LHCN-M2 (cell line): ENCODE measurements around the gene GNB3. TPM values are rescaled to one million over a fixed set of nuclear protein-coding genes. Genes with fewer than 3 reads are reported as not detected.
A peak's percentile ranks its signal among the peaks of the same experiment; 100 is the strongest.

ENCODE experiments used
- DNase-seq: peaks from one replicate; pipeline ENCODE4 v3.0.0-alpha.2; 2012; ENCODE audit warnings: low read depth
- total RNA-seq: library from RNA; depleted of rRNA; stranded (reverse); fragments of >200 nt; gene quantifications from 2 replicates; pipeline ENCODE4 v1.2.3, GENCODE V29; 2014

GNB3 gene
- total RNA-seq, 1 experiment from 2014 or later, result 2.8 TPM

- no peak for DNase-seq
Measured at GRCh38 chr12:6823182-6824084, 17.3 kb upstream of the GNB3 start.

DNA sequence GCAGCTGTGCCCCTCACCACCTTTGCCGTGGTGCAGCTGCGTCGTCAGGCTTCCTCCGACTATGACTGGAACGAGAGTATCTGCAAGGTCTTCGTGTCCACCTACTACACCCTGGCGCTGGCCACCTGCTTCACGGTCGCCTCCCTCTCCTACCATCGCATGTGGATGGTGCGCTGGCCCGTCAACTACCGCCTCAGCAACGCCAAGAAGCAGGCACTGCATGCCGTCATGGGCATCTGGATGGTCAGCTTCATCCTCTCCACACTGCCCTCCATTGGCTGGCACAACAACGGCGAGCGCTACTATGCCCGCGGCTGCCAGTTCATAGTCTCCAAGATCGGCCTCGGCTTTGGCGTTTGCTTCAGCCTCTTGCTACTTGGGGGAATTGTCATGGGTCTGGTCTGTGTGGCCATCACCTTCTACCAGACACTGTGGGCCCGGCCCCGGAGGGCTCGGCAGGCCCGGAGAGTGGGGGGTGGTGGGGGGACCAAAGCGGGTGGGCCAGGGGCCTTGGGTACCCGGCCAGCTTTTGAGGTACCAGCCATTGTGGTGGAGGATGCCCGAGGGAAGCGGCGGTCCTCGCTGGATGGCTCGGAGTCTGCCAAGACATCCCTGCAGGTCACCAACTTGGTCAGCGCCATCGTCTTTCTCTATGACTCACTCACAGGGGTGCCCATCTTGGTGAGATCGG lies 16.5 kb upstream of the GNB3 start:
- no peak for DNase-seq

DNA sequence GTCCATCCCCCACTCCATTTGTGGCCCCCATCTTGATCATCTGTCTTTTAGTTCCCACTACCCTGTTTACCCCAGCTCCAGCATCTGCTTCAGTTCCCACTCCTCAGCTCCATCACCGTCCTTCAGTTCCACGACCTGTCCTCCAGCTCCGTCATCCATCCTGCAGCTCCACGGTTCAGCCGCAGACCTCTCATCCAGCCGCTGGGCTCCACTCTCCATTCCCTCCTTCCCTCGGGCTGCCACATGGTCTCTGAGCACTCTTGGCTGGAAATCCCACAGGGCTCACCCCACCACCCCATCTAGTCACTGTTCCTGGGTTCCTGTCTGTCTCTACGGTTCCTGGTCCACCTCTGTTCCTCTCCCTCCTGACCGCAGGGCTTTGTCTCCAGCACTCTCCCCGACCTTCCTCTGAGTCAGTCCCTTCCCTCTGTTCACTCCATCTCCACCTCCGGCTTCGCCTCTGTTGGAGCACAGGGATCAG lies 15.8 kb upstream of the GNB3 start:
- peak; percentile 58 for DNase-seq

DNA sequence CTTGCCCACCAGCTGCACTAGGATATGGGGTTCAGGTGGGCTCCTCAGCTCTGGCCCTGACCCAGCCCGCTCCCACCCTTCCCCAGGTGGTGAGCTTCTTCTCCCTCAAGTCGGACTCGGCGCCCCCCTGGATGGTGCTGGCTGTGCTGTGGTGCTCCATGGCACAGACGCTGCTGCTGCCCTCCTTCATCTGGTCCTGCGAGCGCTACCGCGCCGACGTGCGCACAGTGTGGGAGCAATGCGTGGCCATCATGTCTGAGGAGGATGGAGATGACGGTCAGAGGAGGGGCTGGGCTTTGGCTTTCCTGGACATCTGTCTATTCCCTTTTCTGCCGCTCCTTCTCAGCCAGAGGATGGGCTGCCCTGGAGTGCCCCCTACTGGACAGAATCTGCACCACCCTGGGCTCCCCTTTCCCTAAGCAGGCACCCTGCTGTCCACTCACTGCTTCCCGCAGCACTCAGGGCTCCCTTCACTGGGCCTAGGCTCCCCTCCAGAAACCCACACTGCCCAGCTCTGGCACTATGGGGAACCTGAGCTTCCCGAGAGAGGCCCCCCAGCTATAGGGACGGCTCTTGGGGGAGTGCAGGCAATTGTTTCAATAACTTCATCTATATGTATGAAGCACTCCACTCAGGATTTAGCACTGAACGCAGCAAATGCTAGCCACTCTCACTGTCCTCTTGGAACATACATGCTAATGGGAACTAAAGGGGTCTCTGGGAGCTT lies 15.2 kb upstream of the GNB3 start:
- DNase-seq, result peak; percentile 82

DNA sequence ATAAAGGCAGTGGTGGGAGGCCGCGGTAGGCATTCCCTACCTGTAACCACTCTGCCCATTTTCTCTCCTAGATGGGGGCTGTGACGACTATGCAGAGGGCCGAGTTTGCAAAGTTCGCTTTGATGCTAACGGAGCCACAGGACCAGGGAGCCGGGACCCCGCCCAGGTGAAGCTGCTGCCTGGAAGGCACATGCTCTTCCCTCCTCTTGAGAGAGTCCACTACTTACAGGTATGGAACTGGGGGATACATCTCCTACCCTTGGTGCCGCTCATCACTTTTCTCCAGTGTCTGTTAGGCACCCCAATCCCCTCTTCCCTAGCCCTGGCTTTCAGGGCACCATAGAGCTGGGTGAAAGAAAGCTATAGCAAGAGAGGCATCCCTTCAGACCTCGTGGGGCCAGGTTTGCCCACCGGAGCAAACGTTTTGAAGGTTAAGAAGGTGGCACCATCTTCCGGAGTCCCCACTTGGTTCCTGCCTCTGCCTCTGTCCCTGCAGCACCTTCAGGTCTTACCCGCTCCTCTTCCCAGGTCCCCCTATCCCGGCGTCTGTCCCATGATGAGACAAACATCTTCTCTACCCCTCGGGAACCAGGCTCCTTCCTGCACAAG lies 14.5 kb upstream of the GNB3 start:
- no peak for DNase-seq

GRCh38 chr12:6826734-6827436 lies 13.8 kb upstream of the GNB3 start:
- no peak for DNase-seq

GRCh38 chr12:6827437-6827911 lies 13.3 kb upstream of the GNB3 start:
- peak; percentile 84 for DNase-seq

GRCh38 chr12:6827982-6828780 lies 12.5 kb upstream of the GNB3 start, which contains the start of gene P3H3:
Gene P3H3 (plus strand): TSS chr12:6828407. CDS start chr12:6828441, 34 bp downstream.
- DNase-seq, result peak; percentile 59

DNA sequence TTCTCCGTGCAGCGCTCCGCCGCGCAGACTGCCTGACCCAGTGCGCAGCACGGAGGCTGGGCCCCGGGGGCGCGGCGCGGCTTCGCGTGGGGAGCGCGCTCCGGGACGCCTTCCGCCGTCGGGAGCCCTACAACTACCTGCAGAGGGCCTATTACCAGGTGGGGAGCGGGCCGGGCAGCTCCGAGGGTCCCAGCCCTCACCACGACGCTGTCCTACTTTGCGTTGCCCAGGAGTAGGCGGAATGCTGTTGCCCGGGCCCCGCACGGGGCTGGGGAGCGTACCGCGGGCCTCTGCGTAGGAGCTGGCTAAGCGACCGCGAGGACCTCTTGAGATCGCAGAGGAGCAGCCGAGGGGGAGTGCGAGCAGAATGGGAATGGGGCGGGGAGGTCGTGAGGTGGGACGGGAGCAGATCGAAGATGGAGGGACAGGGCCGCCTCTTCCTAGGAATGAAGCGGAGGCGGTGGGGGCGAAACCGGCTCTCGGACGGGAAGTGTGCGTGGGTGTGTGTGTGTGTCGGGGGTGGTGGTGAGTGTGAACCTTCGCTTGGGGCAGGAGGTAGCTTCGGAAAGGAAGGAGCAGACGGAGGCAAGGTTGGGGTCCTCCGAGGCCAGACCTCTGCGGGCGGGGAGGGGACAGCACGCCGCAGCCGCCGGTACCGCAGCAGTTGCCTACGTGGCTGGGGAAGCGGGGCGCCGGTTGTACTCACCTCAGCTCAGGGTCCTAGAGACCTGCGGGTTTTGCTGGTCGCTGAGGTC lies 11.8 kb upstream of the GNB3 start:
- DNase-seq, result peak; percentile 43

DNA sequence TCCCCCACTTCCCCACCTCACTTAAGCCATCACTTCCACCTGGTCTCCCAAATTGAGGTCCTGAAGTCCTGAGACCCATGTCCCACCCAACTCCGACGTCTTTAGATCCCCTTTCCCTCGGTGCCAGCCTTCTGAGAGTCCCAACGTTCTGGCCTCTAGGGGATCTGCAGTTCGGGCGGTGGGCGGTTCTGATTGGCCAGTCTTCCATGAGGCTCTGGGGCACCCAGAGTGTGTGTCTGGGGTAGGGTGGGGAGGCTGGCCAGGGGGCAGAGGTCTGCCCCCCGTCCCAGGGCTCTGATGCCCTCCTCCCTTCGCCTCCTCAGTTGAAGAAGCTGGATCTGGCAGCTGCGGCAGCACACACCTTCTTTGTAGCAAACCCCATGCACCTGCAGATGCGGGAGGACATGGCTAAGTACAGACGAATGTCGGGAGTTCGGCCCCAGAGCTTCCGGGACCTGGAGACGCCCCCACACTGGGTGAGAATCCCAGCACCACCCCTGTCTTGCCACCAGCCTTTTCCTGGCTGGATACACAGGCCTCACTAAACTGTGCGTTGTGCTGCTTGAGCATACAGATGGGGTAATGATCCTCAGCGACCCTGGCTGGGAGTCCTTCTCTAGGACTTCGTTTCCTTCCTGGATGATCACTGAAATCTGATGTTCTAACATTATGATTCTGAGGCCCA lies 11.0 kb upstream of the GNB3 start:
- no peak for DNase-seq

GRCh38 chr12:6830286-6830890 lies 10.3 kb upstream of the GNB3 start:
- DNase-seq, result no peak

DNA sequence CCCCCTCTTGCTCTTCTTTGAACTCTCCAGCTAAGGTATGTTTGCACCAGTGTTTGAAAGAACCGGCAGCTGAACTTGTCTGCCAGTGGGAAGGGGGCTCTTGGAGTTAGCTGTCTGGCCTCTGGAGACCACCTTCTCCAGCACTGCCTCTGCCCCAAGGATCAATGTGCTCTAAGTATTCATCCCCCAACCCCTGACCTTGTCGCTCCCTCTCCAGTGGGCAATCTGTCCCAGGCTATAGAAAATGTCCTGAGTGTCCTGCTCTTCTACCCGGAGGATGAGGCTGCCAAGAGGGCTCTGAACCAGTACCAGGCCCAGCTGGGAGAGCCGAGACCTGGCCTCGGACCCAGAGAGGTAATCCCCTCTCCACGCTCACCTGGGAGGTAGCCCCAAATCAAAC lies 9.7 kb upstream of the GNB3 start:
- DNase-seq, result no peak

- DNase-seq, result no peak
Measured at GRCh38 chr12:6831450-6831995, 9.2 kb upstream of the GNB3 start.

- no peak for DNase-seq
Measured at GRCh38 chr12:6832125-6832524, 8.6 kb upstream of the GNB3 start.

DNA sequence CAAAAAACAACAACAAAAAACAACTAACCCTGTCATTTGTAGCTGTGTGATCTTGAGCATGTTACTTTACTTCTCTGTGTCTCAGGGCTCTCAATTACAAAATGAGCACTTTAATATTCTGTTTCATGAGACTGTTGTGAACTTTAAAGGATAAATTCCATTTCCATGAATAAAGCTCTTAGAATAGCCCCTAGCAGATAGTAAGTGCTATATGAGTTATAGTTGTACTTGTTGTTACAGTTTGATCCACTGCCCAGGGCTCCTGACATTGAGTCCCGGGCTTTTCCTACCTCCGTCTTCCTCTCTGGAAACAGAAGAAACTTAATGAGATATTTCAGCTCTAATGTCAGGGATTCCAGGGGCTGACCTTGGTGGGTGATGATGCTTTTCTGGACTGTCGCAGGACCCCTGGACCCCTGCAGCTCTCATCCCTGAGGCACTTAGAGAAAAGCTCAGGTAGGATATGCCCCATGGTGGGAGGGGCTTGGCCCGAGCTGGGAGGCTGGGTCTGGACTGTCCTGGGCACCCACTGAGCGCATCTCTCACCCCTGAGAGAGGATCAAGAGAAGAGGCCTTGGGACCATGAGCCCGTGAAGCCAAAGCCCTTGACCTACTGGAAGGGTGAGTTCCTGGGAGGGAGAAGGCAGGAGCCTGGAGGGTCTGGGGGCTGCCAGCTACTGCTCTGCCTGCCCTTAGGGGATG lies 7.4 kb upstream of the GNB3 start:
- DNase-seq, result no peak

DNA sequence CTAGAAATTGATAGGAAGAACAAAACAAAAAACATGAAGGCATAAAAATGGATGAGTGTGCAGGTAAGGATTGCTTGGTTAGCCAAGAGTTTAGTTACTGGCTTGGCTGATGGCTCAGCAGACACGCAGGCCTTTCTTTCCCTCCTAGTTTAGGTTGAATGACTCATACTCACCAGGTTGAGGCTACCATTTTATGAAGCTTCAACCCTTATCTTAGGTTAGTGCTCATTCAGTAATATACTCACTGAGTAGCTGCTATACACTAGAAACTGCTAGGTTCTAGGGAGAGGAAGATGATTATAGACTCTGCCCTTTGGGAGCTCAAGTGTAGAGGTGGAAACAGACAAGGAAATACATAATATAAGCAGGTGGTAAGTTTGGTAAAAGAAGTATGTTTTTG lies 6.5 kb upstream of the GNB3 start:
- no peak for DNase-seq

GRCh38 chr12:6834873-6835272 lies 5.9 kb upstream of the GNB3 start:
- no peak for DNase-seq
